OCI-LY7 (cell line): ENCODE data around the gene ETV3L.

ENCODE experiments used
- EZH2phosphoT487 ChIP-seq: fragments of 200-600 bp; sonication (generic); IDR thresholded peaks from 2 replicates; pipeline ENCODE4 v1.6.1; 2018; ENCODE audit warnings: low read depth, borderline replicate concordance, mild to moderate bottlenecking, mixed run types, antibody characterized with exemption, low read length, moderate library complexity, mixed read lengths
- TF ChIP-seq, protein P1 (sequence below): fragments of 200-600 bp; sonication (generic); conservative IDR thresholded peaks from 2 replicates; pipeline ENCODE4 v1.5.1; 2014; ENCODE audit warnings: mild to moderate bottlenecking, antibody characterized with exemption, low read length, moderate library complexity, mixed read lengths

DNA sequence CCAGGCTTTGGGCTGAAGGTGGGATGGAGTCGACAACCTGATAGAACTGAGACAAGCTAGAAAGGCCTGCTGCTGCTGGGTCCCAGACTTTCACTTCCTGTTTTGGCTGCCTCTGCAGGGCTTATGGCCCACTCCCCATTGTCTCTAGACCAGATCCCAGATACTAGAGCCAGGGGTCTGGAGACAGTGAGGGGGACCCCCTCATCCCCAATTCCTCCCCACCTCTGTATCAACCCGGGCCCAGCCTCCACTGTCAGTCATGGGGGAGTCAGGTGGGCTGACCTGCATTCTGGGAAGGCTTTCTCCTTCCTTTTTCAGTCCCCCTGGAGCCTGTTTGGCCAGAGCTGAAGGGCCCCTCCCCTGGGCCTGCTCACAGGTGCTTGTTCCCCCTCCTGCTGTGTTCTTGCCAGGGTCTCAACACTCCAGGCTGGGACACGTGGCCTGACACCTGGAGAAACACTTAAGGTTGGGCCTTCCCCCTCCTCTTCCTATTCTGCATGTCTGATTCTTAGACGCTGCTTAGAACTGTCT is 18.0 kb upstream of the ETV3L start:
- TF ChIP-seq, protein P1, sequence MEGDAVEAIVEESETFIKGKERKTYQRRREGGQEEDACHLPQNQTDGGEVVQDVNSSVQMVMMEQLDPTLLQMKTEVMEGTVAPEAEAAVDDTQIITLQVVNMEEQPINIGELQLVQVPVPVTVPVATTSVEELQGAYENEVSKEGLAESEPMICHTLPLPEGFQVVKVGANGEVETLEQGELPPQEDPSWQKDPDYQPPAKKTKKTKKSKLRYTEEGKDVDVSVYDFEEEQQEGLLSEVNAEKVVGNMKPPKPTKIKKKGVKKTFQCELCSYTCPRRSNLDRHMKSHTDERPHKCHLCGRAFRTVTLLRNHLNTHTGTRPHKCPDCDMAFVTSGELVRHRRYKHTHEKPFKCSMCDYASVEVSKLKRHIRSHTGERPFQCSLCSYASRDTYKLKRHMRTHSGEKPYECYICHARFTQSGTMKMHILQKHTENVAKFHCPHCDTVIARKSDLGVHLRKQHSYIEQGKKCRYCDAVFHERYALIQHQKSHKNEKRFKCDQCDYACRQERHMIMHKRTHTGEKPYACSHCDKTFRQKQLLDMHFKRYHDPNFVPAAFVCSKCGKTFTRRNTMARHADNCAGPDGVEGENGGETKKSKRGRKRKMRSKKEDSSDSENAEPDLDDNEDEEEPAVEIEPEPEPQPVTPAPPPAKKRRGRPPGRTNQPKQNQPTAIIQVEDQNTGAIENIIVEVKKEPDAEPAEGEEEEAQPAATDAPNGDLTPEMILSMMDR, result no peak
- no peak for TF ChIP-seq EZH2phosphoT487
